Natural killer cell (primary cell): ENCODE results near the gene ZBTB9. TPM values are rescaled to one million over a fixed set of nuclear protein-coding genes. Genes with fewer than 3 reads are reported as not detected.

Experiments
- ATAC-seq, 3 donors: fragments of 150-1000 bp in 2 of 3; fragments of 200-7000 bp in 1 of 3; cut with Tn5 transposase; 1 replicate in 1 of 3; 2 replicates in 2 of 3; pipeline ENCODE4 v1.10.0; 2021; ENCODE audit warnings: mild to moderate bottlenecking in 2 of 3, moderate library complexity in 2 of 3
- DNase-seq, 2 donors: peaks; one replicate each; pipeline versions ENCODE4 v3.0.0 to v3.0.0-alpha.2; 2013 to 2021; ENCODE audit warnings: mixed read lengths in 1 of 2
- H3K27ac ChIP-seq: one replicate; pipeline ENCODE4 v1.5.1; 2013; ENCODE audit warnings: mild to moderate bottlenecking, low read length
- H3K27me3 ChIP-seq: one replicate; pipeline ENCODE4 v1.6.1; 2013; ENCODE audit warnings: low read length; ENCODE audit not compliant: control insufficient read depth, insufficient read depth
- H3K36me3 ChIP-seq: one replicate; pipeline ENCODE4 v1.6.1; 2013; ENCODE audit warnings: low read length; ENCODE audit not compliant: control insufficient read depth, insufficient read depth
- H3K4me1 ChIP-seq: one replicate; pipeline ENCODE4 v1.6.1; 2013; ENCODE audit warnings: low read length; ENCODE audit not compliant: control insufficient read depth, insufficient read depth
- H3K4me3 ChIP-seq: one replicate; pipeline ENCODE4 v1.5.1; 2013; ENCODE audit warnings: low read length
- H3K9me3 ChIP-seq: one replicate; pipeline ENCODE4 v1.6.1; 2013; ENCODE audit warnings: low read length; ENCODE audit not compliant: control insufficient read depth, insufficient read depth
- H3K27ac Mint-ChIP-seq, 2 donors: one replicate each; pipeline ENCODE4 v1.8.0; 2022; ENCODE audit warnings: mild to moderate bottlenecking in 2 of 2, mixed read lengths in 2 of 2, moderate library complexity in 1 of 2
- H3K27me3 Mint-ChIP-seq, 2 donors: one replicate each; pipeline ENCODE4 v1.8.0; 2022; ENCODE audit warnings: low read depth in 2 of 2, mixed read lengths in 2 of 2
- H3K36me3 Mint-ChIP-seq: one replicate; pipeline ENCODE4 v1.8.0; 2022; ENCODE audit warnings: mixed read lengths
- H3K4me1 Mint-ChIP-seq, 2 donors: one replicate each; pipeline ENCODE4 v1.8.0; 2022; ENCODE audit warnings: mixed read lengths in 2 of 2
- H3K4me3 Mint-ChIP-seq: one replicate; pipeline ENCODE4 v1.8.0; 2022; ENCODE audit warnings: mild to moderate bottlenecking, moderate library complexity, mixed read lengths
- H3K9me3 Mint-ChIP-seq, 2 donors: one replicate each; pipeline ENCODE4 v1.8.0; 2022; ENCODE audit warnings: mixed read lengths in 2 of 2
- CTCF ChIP-seq: fragments of 200-600 bp; IDR thresholded peaks from one replicate; pipeline ENCODE4 v1.8.0; 2022; ENCODE audit warnings: antibody characterized with exemption
- WGBS: methylation state at CpG from one replicate; pipeline ENCODE4 v1.1.7; 2013; ENCODE audit warnings: missing lambda C conversion rate; ENCODE audit not compliant: insufficient coverage; 5-methylcytosine and 5-hydroxymethylcytosine counted together
- intact Hi-C: fragments of 100-400 bp; cut with micrococcal nuclease; formaldehyde crosslinking; loops from one replicate; pipeline ENCODE4 v1.14.2; 2022
- total RNA-seq, 4 donors: library from RNA; stranded (reverse); fragments of 120-200 nt in 1 of 4; gene quantifications; one replicate each; pipeline versions ENCODE4 v1.2.3 to v1.2.4, GENCODE V29; 2013 to 2022

ZBTB9 gene
- total RNA-seq, 3 donors from 2014 or later (not counting 1 experiment from before 2014, with no cell fraction given) = 3.8 to 5.1 (median 3.9) TPM

- peak within 1 kb of the TSS; percentile 84 for H3K4me3 ChIP-seq
- intact Hi-C loops = loop anchor here (1.0 to 5.0 kb wide), 6 partner anchors 7 to 209 kb away; partner anchors contain the start of genes CUTA, HSD17B8, KIFC1 and RXRB
- no peak for TF ChIP-seq CTCF
- no peaks in the 10 kb centered on the region for H3K36me3 Mint-ChIP-seq
- peak within 1 kb of the TSS; percentile 92 for H3K4me3 Mint-ChIP-seq
- H3K9me3 ChIP-seq = no peaks in the 10 kb centered on the region
- H3K27me3 Mint-ChIP-seq = no peaks in the 10 kb centered on the region
- peaks cover 54% of the 10 kb centered on the region for H3K4me1 ChIP-seq
- under 1% methylated on average over 59 of the region's 67 CpGs for WGBS
- peak in 2 of 3 donors; percentile 68 to 72 for ATAC-seq
- H3K4me1 Mint-ChIP-seq = peaks cover 45 to 56% of the 10 kb centered on the region in 2 donors
- peak within 1 kb of the TSS; percentile 100 for H3K27ac Mint-ChIP-seq
- peaks cover 36% of the 10 kb centered on the region for H3K36me3 ChIP-seq
- H3K27me3 ChIP-seq = no peaks in the 10 kb centered on the region
- peak within 1 kb of the TSS; percentile 98 for H3K27ac ChIP-seq
- peak in 1 of 2 donors; percentile 88 for DNase-seq
- H3K9me3 Mint-ChIP-seq = no peaks in the 10 kb centered on the region
Observed at GRCh38 chr6:33410711-33411631, 43.4 kb upstream of the ZBTB9 start, which contains the start of gene PHF1. Gene PHF1 (plus strand): TSS chr6:33411014. CDS start chr6:33412264, 1,250 bp downstream.

GRCh38 chr6:33411632-33412005 lies 42.8 kb upstream of the ZBTB9 start:
- 65% methylated on average over 6 of the region's 6 CpGs for WGBS
- no peak for ATAC-seq
- peak overlapping the region; percentile 100 for H3K27ac Mint-ChIP-seq
- H3K27me3 ChIP-seq = no peaks in the 10 kb centered on the region
- peaks cover 41% of the 10 kb centered on the region for H3K36me3 ChIP-seq
- H3K4me1 Mint-ChIP-seq = peaks cover 51 to 63% of the 10 kb centered on the region in 2 donors
- TF ChIP-seq CTCF = no peak
- H3K27me3 Mint-ChIP-seq = no peaks in the 10 kb centered on the region
- peak overlapping the region; percentile 97 for H3K27ac ChIP-seq
- peak overlapping the region; percentile 57 for H3K4me3 ChIP-seq
- H3K9me3 Mint-ChIP-seq = no peaks in the 10 kb centered on the region
- intact Hi-C loops = loop anchor here (2.0 to 5.0 kb wide), 2 partner anchors 15 to 209 kb away; partner anchors contain the start of genes HSD17B8, RXRB and SLC39A7
- DNase-seq = no peak
- no peaks in the 10 kb centered on the region for H3K9me3 ChIP-seq
- peak overlapping the region; percentile 86 for H3K4me3 Mint-ChIP-seq
- H3K36me3 Mint-ChIP-seq = no peaks in the 10 kb centered on the region
- H3K4me1 ChIP-seq = peaks cover 56% of the 10 kb centered on the region

GRCh38 chr6:33412140-33413009 lies 42.0 kb upstream of the ZBTB9 start:
- Histone ChIP-seq H3K4me3 (no peak overlapping the region), H3K36me3 (peaks cover 41% of the 10 kb centered on the region), H3K4me1 (peaks cover 64% of the 10 kb centered on the region), H3K27me3 (no peaks in the 10 kb centered on the region), H3K27ac (peak overlapping the region; percentile 97), H3K9me3 (no peaks in the 10 kb centered on the region)
- Mint-ChIP-seq H3K27me3 (no peaks in the 10 kb centered on the region), H3K36me3 (no peaks in the 10 kb centered on the region), H3K9me3 (no peaks in the 10 kb centered on the region), H3K4me3 (peak overlapping the region; percentile 86), H3K27ac (peak overlapping the region; percentile 100), H3K4me1 (peaks cover 59 to 70% of the 10 kb centered on the region in 2 donors)
- DNase-seq = no peak
- no peak for TF ChIP-seq CTCF
- intact Hi-C loops = loop anchor here (5.0 kb wide), 1 partner anchor 210 kb away; the partner anchor contains the start of genes HSD17B8, RXRB and SLC39A7
- 96% methylated on average over 9 of the region's 10 CpGs for WGBS
- ATAC-seq = no peak
